Measurements from ENCODE around the gene MDC1.

DNA sequence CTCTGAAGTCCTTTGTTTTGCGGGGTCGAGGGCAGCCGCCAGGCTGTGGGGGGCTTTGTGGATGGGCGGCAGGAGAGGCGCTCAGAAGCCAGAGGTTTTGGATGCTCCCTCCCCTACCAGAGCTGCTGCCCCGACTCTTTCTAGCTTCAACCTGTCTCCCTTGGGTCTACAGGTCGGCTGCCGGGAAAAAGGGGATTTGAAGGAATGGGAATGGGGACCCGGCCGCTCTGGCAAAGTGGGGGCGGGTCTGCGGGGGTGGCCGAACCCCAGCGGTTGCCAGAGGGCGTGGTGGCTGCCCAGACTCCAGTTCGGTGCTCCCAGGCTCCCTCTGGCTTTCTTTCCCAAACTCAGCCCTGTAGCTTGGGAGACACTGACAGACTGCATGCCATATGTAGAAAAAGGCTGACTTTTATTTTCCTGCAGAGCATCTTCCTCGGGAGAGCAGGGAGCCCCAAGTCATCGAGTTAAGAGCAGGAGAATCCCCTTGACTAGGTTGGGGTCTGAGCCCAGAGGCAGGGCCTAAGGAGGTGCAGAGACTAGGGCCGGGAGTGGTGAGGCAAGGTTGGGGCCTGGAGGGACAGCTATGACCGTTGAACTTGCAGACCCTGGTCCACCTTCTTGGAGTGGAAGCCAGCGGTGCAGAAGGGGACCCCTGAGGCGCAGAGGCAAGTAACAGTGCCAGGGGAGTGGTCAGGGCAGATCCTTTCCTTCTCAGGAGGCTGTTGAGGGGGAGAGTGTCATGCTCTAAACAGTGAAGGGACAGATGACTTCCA, 29.2 kb downstream of the MDC1 start:
- TF ChIP-seq, protein P1, sequence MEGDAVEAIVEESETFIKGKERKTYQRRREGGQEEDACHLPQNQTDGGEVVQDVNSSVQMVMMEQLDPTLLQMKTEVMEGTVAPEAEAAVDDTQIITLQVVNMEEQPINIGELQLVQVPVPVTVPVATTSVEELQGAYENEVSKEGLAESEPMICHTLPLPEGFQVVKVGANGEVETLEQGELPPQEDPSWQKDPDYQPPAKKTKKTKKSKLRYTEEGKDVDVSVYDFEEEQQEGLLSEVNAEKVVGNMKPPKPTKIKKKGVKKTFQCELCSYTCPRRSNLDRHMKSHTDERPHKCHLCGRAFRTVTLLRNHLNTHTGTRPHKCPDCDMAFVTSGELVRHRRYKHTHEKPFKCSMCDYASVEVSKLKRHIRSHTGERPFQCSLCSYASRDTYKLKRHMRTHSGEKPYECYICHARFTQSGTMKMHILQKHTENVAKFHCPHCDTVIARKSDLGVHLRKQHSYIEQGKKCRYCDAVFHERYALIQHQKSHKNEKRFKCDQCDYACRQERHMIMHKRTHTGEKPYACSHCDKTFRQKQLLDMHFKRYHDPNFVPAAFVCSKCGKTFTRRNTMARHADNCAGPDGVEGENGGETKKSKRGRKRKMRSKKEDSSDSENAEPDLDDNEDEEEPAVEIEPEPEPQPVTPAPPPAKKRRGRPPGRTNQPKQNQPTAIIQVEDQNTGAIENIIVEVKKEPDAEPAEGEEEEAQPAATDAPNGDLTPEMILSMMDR (conservative IDR thresholded peaks at IDR 0.05; ENCODE audit: low read depth, low read length): no peak
- no peak for TF ChIP-seq EZH2 (IDR thresholded peaks at IDR 0.05; ENCODE audit: borderline replicate concordance, low read depth, low read length, poor library complexity, severe bottlenecking)

All from A673 (cell line).